NCI-H128 (cell line): ENCODE data around the gene CERS3.

Source experiments
- DNase-seq: peaks from one replicate; lab custom pipeline; 2025; ENCODE audit not compliant: unreplicated experiment; lab: John Stamatoyannopoulos, UW

CERS3 gene

GRCh38 chr15:100385300-100386050, 143.3 kb downstream of the CERS3 start:
- no peak for DNase-seq

GRCh38 chr15:100384108-100384410, 144.7 kb downstream of the CERS3 start:
- no peak for DNase-seq

- no peak for DNase-seq
These were observed 145.2 kb downstream of the CERS3 start for GRCh38 chr15:100383302-100384107.

GRCh38 chr15:100373942-100374341, 154.8 kb downstream of the CERS3 start:
- DNase-seq = no peak

GRCh38 chr15:100373120-100373896, 155.4 kb downstream of the CERS3 start:
- DNase-seq = no peak

GRCh38 chr15:100372739-100373119, 156.0 kb downstream of the CERS3 start:
- no peak for DNase-seq

GRCh38 chr15:100355342-100355741, 173.4 kb downstream of the CERS3 start:
- DNase-seq = no peak

GRCh38 chr15:100353449-100353848, 175.3 kb downstream of the CERS3 start:
- no peak for DNase-seq

GRCh38 chr15:100350434-100351226, 178.1 kb downstream of the CERS3 start:
- no peak for DNase-seq
